Osteocyte (in vitro differentiated cells): ENCODE measurements around the gene USP10. TPM values are rescaled to one million over a fixed set of nuclear protein-coding genes. Genes with fewer than 3 reads are reported as not detected.

Experiments
- DNase-seq: peaks from one replicate; pipeline ENCODE4 v3.0.0; 2021; ENCODE audit warnings: mixed read lengths; ENCODE audit not compliant: unreplicated experiment; ENCODE audit errors: extremely low spot score
- H3K27ac Mint-ChIP-seq: one replicate; pipeline ENCODE4 v1.8.0; 2021; ENCODE audit warnings: mild to moderate bottlenecking, mixed read lengths; ENCODE audit not compliant: unreplicated experiment
- H3K27me3 Mint-ChIP-seq: one replicate; pipeline ENCODE4 v1.8.0; 2021; ENCODE audit warnings: mixed read lengths; ENCODE audit not compliant: unreplicated experiment
- H3K36me3 Mint-ChIP-seq: one replicate; pipeline ENCODE4 v1.8.0; 2021; ENCODE audit warnings: mixed read lengths; ENCODE audit not compliant: unreplicated experiment
- H3K4me1 Mint-ChIP-seq: one replicate; pipeline ENCODE4 v1.8.0; 2021; ENCODE audit warnings: mixed read lengths; ENCODE audit not compliant: unreplicated experiment
- H3K4me3 Mint-ChIP-seq: one replicate; pipeline ENCODE4 v1.8.0; 2021; ENCODE audit warnings: mild to moderate bottlenecking, moderate library complexity, mixed read lengths; ENCODE audit not compliant: unreplicated experiment
- H3K9me3 Mint-ChIP-seq: one replicate; pipeline ENCODE4 v1.8.0; 2021; ENCODE audit warnings: mixed read lengths; ENCODE audit not compliant: unreplicated experiment
- total RNA-seq: library from RNA; stranded (reverse); gene quantifications from 2 replicates; pipeline ENCODE4 v1.2.1, GENCODE V29; 2021
- TF ChIP-seq, protein P1 (sequence below): fragments of 200-600 bp; sonication (generic); IDR thresholded peaks from 2 replicates; pipeline ENCODE4 v1.5.0; 2021; ENCODE audit warnings: antibody characterized with exemption, mild to moderate bottlenecking, moderate library complexity

USP10 gene
- total RNA-seq, 1 donor from 2014 or later = 46.3 TPM

GRCh38 chr16:84700446-84701300 is 873 bp downstream of the USP10 start:
- H3K4me3 Mint-ChIP-seq = peak overlapping the region; percentile 94
- no peaks in the 10 kb centered on the region for H3K36me3 Mint-ChIP-seq
- no peak for DNase-seq
- H3K4me1 Mint-ChIP-seq = peaks cover 33% of the 10 kb centered on the region
- TF ChIP-seq, protein P1, sequence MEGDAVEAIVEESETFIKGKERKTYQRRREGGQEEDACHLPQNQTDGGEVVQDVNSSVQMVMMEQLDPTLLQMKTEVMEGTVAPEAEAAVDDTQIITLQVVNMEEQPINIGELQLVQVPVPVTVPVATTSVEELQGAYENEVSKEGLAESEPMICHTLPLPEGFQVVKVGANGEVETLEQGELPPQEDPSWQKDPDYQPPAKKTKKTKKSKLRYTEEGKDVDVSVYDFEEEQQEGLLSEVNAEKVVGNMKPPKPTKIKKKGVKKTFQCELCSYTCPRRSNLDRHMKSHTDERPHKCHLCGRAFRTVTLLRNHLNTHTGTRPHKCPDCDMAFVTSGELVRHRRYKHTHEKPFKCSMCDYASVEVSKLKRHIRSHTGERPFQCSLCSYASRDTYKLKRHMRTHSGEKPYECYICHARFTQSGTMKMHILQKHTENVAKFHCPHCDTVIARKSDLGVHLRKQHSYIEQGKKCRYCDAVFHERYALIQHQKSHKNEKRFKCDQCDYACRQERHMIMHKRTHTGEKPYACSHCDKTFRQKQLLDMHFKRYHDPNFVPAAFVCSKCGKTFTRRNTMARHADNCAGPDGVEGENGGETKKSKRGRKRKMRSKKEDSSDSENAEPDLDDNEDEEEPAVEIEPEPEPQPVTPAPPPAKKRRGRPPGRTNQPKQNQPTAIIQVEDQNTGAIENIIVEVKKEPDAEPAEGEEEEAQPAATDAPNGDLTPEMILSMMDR = no peak
- peak overlapping the region; percentile 92 for H3K27ac Mint-ChIP-seq
- no peaks in the 10 kb centered on the region for H3K27me3 Mint-ChIP-seq
- no peaks in the 10 kb centered on the region for H3K9me3 Mint-ChIP-seq

GRCh38 chr16:84703681-84704080 is 3.9 kb downstream of the USP10 start:
- Mint-ChIP-seq H3K27ac (no peak overlapping the region), H3K27me3 (no peaks in the 10 kb centered on the region), H3K4me1 (peaks cover 36% of the 10 kb centered on the region), H3K9me3 (no peaks in the 10 kb centered on the region), H3K36me3 (peaks cover under 1% of the 10 kb centered on the region), H3K4me3 (no peak overlapping the region)
- DNase-seq = no peak
- TF ChIP-seq, protein P1 = no peak

DNA sequence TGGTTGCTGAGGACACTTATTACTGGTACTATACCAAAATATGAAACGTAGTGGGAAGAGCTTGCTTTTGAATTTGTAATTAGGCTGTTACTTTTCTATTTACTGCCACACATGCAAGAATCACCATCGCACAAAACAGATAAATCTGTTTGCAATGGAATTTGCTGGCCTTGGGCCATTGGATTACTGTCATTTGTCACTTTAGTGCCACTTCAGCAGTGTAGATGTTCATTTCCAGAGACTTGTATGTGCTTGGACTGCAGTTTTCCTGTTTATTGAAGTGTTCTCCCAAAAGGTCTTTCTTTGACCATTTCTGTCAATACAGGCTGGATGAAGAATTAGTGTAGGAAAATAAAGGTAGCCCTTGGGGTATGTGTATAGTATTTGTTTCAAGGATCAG is 4.5 kb downstream of the USP10 start:
- Mint-ChIP-seq H3K4me1 (peaks cover 32% of the 10 kb centered on the region), H3K4me3 (no peak overlapping the region), H3K27me3 (no peaks in the 10 kb centered on the region), H3K36me3 (peaks cover 3% of the 10 kb centered on the region), H3K9me3 (no peaks in the 10 kb centered on the region), H3K27ac (no peak overlapping the region)
- TF ChIP-seq, protein P1 = no peak
- DNase-seq = no peak

GRCh38 chr16:84706856-84707255 is 7.1 kb downstream of the USP10 start:
- no peak for DNase-seq
- no peak overlapping the region for H3K27ac Mint-ChIP-seq
- TF ChIP-seq, protein P1 = no peak
- H3K27me3 Mint-ChIP-seq = no peaks in the 10 kb centered on the region
- peaks cover 26% of the 10 kb centered on the region for H3K4me1 Mint-ChIP-seq
- H3K36me3 Mint-ChIP-seq = peaks cover 6% of the 10 kb centered on the region
- H3K4me3 Mint-ChIP-seq = no peak overlapping the region
- H3K9me3 Mint-ChIP-seq = no peaks in the 10 kb centered on the region

DNA sequence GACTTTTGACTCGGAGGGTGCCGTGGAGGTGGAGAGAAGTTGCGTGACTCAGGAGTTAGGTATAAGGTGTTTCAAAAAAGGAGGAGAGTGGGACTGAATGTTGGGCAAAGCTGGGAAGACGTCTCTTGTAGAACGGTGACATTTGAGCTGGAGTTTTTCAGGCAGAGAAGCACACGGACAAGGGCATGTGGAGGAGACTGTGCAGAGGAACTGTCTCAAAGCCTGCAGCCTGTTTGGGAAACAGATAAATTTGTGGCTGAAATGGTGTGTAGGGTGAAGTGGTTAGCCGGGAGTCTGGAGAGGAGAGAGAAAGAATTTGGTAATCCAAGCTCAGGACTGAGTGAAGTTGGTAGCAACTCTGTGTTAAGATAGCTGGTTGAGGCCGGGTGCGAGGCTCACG is 9.8 kb downstream of the USP10 start:
- Mint-ChIP-seq H3K4me1 (peaks cover 21% of the 10 kb centered on the region), H3K27ac (peak overlapping the region; percentile 5)
- DNase-seq = no peak

More for the DNA sequence above, 9.8 kb downstream of the USP10 start:
- Mint-ChIP-seq H3K9me3 (no peaks in the 10 kb centered on the region), H3K36me3 (peaks cover 6% of the 10 kb centered on the region), H3K27me3 (no peaks in the 10 kb centered on the region), H3K4me3 (no peak overlapping the region)
- TF ChIP-seq, protein P1 = no peak
